GM12891 (cell line): ENCODE data around the gene FOXK1.

ENCODE experiments used
- POLR2A ChIP-seq: IDR thresholded peaks from 2 replicates; pipeline ENCODE4 v1.6.1; 2011; ENCODE audit warnings: low read depth, low read length, control low read depth
- POLR2AphosphoS5 ChIP-seq: IDR thresholded peaks from 2 replicates; pipeline ENCODE4 v1.6.1; 2011; ENCODE audit warnings: low read depth, low read length, control low read depth
- POU2F2 ChIP-seq: IDR thresholded peaks from 2 replicates; pipeline ENCODE4 v1.6.1; 2011; ENCODE audit warnings: low read depth, mild to moderate bottlenecking, control low read depth, low read length, moderate library complexity
- TAF1 ChIP-seq: IDR thresholded peaks from 2 replicates; pipeline ENCODE4 v1.6.1; 2011; ENCODE audit warnings: low read depth, low read length, control low read depth

GRCh38 chr7:4775848-4776623 is 93.9 kb downstream of the FOXK1 start:
- TF ChIP-seq TAF1 (no peak), POLR2AphosphoS5 (no peak), POU2F2 (no peak), POLR2A (no peak)
